CD4-positive, alpha-beta T cell treated with Interleukin-6 for 4 hours (primary cell): ENCODE results near the gene TBXA2R.
"Not testable (repeated sequence)": the region's sequence is repeated elsewhere in the genome, so short reads cannot be mapped to it uniquely, and the experiment has no call there.

Experiments
- DNase-seq: peaks from one replicate; pipeline ENCODE4 v3.0.0-alpha.2; 2020; ENCODE audit warnings: mixed read lengths

TBXA2R gene

DNA sequence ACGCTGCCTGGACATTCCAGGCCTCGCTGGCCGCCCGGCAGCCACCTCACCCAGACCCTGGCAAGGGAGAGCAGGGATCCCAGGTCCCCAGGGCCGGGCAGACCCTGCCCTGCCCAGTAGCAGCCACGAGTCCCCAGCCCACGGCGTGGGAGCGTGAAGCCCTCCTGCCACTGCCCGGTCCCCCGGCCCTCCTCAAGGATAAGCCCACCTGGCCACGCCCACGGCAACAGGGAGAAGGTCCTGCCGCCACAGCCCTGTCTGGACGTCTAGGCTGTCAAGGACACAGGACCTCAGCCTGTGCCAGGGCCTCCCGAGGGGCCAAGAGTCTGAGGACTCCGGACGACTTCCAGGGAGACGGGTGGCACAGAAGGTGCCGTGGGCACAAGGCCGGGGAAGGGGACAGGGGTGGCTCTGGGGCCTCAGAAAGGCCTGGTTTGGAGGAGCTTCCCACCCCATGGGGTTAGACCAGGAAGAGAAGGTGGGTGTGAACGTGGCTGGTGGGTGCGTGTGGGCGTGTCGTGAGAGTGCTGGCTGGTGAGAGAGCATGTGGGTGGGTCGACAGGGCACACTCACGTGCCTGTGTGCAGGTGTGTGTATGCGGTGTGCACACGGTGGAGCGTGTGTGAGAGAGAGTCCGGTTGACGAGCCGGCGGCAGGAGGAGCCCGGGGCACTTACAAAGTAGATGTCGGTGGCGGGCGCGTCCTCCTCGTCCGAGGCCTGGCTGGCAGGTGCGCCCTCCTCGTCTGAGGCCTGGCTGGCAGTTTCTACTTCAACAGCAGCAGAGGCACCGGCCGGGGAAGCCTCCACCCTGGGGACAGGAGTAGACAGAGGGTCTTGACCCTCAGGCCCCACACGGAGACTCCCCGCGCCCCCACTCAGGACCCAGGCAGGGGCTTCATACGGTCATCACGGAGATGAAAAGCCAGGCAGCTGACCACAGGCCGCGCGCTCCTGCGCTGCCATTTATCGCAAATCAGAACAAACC lies 31.8 kb upstream of the TBXA2R start:
- DNase-seq = no peak

DNA sequence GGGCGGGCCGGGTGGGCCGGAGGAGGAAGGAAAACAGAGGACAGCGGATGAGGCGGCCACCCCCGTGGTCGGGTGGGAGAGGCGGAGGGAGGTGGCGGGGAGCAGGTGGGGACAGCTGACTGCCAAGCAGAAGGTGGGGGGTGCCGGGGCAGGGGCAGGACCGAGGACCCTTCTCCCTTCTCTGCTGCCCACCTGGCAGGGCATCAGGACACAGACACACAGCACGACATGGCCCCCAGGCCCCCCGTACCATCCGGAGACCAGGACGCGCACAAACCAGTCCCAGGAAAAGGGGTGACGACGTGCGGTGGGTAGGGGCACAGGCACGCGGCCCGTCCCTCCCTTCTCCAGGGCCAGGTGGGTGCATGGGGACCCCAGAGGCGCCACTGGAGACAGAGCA lies 30.9 kb upstream of the TBXA2R start:
- no peak for DNase-seq

DNA sequence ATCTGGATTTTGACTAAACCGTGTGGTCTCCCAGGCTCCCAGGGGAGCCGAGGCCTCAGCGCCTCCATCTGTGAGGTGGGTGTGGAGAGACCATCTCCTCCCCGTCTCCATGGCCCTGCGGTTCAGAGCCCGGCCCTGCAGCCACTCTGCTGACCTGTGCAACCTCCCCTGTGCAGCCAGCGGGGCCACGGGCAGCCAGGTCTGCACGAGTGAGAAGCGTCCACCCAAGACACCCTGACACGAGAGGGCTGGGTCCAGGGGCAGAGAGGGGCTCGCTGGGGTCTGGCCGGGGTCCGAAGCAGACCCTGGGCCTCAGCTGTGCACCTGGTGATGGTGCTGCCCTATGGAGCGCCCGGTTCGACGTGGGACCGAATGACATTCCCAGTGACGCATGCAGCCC lies 30.3 kb upstream of the TBXA2R start:
- no peak for DNase-seq

DNA sequence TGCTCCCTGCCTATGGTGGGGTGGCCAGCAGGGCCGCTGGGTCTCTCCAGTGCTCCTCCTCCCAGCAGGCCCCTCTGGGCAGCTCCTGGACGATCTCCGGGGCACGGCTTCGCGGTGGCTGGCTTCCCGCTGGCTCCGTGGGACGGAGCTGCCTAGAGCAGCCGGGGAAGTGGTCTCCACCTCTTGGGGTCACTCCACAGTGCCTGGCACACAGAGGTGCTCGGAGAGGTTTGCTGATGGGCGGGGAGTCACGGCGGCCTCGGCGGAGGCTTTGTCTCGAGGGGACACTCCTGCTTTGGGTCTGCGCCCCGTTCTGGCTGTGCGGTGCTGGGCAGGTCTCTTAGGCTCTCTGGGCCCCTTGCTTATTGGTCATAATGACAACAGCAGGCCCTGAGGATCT lies 29.8 kb upstream of the TBXA2R start:
- no peak for DNase-seq

DNA sequence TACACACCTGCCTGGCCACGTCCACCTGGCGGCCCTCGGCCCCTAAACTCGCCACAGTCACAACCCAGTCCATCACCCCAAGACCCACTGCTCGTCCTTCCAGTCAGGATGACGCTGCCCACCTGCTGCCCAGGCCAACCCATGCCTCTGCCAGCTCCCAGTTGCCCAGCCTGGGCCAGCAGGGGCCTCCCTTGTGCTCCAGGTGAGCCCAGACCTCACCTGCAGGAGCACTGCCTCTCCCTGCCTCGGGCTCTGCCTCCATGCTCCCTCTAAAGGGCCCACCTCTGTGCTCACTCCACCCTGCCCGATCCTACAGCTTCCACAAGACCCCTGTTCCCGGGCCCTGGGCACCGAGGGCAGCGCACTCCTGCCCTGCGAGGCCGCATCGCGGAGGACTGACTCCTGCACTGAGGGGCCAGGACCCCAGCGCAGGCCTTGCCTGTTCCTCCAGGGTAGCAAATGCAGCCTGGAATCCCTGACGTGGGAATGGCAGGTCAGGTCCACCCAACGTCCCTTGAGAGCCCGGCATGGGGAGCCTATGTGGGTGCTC lies 27.9 kb upstream of the TBXA2R start:
- DNase-seq = no peak

DNA sequence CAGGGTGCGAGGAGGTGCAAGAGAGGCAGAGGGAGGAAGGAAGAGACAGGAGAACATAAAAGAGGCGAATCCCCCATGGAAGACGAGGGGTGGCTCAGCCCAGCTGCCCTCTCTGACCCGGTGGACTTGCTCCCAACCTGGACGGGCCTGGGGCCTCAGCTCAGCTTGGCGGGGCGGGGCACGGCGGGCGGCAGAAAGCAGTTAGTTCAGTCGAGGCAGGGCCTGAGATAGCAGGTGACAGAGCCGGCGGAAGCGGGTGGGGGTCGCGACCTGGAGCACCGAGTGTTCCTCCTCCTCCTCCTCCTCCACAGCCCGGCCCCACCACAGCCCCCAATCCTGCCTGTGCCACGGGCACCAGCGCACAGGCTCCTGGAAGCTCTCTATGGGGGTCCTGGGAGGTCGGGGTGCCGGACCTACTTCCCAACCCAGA lies 26.9 kb upstream of the TBXA2R start:
- DNase-seq = no peak

DNA sequence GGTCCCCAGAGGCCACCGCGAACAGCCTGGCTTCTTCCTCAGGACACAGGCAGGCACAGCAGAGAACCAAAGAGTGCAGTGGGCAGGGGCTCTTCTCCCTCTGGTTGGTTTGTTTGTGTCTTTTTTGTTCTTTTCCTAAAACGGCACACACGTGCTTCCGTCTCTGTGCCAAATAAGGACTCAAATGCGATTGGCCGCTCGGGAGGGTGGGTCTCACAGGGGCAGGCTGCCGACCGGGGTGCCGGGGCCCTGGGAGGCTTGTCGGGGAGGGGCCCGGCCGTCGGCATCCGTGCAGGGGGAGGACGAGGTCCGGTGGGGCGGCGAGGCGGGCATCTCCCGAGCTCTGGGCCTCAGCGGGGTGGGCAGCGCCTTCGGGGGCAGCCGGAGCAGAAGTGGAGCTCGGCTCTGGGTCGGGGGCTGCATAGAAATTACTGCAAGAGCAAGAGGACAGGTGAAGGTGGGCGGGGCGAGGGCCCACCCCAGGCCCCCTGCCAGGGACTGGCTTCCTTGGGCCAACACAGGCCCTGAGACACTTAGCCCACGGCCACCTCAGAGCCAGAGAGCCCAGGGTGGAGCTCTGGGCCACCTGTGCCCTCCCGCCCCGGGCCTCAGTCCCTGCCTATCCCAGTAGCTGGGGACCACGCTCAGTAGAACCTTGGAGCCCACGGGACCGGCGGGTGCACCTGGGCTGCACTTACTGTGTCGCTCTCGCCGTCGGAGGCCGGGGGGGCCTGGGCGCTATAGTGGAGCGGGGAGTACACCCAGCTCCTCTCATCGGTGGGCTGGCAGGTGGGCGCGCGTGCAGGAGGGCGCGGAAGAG lies 26.3 kb upstream of the TBXA2R start:
- DNase-seq = no peak

DNA sequence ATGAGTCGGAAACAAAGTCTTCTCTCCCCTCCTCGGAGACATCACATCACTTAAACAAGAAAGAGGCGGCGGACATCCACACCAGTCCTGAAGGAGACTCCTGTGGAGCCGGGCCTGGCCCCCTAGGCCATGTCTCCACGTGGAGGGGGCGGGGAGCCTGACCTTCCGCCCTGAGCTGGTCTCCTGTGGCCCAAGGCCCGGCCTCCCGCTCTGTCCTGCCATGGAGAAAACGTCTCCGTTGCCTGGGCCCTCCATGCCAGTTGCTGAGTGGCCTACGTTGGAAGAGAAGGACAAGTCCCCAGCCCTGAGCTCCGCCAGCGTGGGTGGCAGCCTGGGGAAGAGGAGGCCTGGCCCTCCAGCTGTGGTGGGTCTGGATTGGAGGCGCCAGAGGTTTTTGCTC lies 25.4 kb upstream of the TBXA2R start:
- no peak for DNase-seq

DNA sequence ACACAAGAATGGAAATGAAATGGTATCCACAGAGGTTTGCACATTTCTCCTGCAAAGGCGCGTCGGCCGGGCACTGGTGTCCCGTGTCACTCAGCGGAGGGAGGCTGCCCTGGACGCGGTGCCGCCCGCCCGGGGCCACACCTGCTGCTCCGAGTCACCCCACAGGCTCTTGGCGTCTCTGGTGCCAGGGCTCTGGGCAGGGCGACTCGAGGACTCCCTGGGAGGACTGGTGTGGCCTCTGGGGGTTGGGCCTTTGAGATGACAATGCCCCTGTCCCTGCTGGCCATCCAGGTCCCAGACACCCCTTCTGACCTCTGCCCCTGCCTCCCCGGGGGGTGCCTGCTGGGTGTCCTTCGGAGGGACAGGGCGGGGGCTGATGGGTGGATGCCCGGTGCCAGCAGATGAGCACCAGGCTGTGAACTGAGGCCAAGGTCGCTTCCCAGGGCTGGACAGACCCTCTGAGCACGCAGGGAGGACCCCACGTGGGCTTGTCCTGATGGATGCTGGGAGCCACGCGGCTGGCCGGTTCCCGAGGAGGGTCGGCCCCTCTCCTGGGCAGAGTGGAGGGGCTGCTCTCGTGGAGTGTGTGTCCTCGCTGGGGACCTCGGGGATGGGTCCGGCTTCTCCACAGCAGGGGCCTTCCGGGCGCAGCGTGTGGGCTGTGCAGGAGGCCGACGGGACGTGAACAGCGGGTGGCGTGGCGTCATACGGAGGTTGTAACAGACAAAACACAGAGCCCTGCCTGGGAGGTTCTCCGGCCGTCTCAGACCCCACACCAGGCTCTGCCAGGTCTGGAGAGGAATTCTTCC lies 24.6 kb upstream of the TBXA2R start:
- DNase-seq = no peak

DNA sequence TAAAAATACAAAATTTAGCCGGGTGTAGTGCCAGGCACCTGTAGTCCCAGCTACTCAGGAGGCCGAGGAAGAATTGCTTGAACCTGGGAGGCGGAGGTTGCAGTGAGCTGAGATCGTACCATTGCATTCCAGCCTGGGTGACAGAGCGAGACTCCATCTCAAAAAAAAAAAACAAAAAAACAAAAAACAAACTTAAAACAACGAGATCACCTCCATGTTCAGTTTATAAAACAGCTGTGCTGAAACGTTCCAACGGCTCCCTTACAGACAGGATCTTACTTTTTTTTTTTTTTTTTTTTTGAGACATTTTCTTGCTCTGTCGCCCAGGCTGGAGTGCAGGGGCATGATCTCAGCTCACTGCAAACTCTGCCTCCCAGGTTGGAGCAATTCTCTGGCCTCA lies 22.1 kb upstream of the TBXA2R start:
- DNase-seq = not testable (repeated sequence)

DNA sequence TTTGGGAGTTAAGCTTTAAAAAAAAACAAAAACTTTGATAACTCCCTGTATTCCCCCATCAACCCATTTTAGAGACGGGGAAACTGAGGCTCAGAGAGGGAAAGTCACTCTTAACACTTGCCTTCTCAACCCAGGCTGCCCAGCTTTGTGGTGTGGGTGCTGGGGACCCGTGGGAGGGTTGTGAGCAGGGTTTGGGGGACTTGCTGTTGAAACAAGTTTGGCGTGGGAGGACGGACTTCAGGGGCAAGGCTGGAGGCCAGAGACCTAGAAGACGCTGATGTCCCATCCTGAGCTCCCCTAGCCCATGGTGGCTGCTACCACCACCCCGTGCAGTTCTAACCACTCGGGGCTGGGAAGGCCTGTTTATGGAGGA lies 20.7 kb upstream of the TBXA2R start:
- DNase-seq = no peak

DNA sequence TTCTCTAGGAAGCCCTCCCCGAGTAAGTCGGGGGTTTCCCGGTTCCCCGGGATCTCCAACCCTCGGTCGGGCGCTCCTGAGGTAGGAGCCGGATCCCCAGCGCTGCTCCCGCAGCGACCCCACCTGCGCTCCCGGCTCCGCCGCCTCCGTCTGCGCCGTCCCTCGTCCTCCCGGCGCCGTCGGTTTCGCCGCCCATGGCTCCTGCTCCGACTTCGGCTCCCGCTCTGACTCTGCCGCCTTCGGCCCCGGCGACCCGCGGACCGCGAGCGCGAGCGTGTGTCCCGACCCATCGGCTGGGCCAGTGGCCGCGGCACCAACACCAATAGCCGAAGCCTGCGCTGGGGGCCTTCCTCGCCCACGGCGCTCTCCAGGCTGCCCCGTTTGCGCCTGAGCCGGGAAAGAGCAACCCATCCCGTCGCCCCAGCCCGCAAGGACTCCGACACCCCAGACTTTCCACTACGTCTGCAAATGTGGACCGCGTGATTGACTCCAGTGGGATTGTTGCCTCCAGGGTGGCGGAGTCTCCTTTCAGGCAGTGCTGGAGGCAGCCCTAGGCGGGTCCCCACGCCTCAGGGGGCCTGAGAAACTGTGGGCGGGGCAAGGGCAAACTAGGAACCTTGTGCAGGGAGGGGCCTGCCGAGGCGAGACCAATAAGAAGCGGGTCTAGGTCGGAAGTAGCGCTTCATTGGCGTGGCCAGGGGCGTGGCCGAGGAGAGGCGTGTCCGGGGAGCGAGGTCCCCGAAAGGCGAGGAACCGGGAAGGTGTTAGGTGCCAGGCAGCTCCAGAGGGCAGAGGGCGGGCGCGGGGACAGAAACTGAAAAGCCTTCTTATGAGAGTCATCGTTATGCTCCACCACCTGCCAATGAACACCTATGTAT lies 20.0 kb upstream of the TBXA2R start, which contains the start of gene CACTIN:
TSS of gene CACTIN (minus strand) at position 318 of the 878 bp plus-strand sequence. CDS start at position 290, 28 bp downstream.
- DNase-seq = peak; percentile 100

DNA sequence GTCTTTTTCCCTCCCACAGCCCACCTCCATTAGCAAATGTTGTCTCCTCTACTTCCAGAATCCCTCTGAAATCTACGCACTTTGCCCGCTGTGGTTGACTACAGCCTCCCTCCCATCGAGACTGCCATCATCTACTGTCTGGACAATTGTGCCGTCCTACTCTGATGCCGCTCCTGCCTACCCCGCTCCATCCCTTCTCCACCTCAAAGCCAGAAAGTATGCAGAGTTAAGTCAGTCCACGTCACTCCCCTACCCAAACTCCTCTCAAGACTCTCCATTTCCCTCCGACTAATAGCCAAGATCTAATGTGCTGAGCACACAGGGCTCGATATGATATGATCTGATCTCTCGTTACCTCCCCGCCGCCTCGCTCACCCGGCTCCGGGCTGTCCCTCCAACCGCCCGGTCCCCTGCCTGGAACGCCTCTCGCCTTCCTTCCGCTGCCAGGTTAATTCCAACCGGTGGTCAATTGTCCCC lies 19.4 kb upstream of the TBXA2R start:
- no peak for DNase-seq

DNA sequence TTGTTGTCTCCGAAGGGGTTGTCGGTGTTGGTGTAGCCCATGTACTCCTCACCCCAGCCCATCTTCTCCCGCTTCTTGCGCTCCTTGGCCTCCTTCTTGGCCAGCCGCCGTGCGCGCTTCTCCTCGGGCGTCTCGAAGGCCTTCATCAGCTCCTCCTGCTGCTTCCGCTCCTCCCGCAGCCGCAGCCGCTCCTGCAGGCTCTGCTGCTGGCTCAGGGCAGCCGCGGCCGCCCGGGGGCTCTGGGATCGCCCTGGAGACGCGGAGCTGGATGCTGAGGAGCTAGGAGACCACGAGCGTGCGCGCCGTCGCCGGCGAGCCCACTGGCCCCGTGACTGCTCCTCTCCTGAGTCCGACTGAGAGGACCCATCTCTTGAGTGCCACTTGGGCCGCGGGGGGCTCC lies 17.0 kb upstream of the TBXA2R start:
- DNase-seq = no peak

DNA sequence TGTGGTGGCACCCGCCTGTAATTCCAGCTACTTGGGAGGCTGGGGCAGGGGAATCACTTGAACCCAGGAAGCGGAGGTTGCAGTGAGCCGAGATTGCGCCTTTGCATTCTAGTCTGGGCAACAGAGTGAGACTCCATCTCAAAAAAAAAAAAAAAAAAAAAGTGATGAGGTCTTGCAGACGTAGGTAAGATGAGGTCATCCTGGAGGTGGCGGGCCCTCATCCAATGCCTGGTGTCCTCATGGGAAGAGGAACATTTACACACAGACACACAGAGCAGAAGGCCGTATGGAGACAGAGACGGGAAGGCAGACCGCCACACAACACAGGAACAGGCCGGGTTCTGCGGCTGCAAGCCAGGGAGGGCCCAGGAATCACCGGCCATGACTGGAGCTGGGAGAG lies 15.5 kb upstream of the TBXA2R start:
- no peak for DNase-seq

DNA sequence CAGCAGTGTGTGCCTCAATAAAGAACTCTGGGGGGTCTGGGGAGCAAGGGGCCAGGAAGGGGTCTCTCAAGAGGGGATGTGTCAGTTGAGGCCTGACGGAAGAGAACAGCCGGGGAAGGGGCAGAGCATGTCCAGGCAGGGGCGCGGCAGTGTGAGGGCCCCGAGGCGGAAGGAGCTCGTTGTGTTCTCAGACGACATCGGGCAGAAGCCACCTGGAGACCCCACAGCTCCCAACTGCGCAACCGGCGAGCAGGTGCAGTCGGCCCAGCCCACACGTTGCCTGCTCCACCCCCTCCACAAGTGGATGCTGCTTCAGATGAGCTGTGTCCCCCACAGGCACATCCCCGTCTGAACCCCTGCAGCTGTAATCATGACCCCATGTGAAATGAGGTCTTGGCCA lies 15.0 kb upstream of the TBXA2R start:
- DNase-seq = no peak

DNA sequence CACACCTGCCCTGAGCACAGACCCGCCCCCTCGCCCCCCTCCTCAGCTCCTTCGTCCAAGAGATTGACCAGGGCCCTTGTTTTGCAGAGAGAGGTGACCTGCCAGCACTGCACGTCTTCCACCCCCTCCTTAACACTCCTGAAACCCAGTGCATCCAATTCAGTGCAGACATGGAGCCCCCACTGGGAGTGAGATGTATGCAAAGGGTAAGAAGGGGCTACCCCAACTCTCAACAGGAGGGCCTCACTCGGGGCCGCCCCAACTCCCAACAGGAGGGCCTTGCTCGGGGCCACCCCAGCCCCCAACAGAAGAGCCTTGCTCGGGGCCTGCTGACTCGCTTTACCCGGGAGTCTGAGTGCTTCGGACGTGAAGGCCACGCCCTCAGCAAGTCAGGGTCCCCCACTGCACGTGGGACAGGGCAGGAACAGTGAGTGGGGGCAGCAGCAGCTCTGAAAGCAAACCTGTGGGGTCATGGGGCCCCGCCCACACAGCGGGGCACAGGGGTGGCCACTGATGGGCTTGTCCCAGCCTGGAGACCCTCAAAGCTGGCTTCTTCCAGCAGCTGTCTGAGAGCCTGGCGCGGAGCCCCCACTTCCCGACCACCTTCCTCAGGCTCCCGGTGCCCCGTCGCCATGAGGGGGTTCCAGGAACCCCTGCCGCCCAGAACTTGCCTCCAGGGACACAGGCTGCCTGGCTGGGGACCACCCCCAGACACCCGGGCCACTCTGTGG lies 14.3 kb upstream of the TBXA2R start:
- no peak for DNase-seq

DNA sequence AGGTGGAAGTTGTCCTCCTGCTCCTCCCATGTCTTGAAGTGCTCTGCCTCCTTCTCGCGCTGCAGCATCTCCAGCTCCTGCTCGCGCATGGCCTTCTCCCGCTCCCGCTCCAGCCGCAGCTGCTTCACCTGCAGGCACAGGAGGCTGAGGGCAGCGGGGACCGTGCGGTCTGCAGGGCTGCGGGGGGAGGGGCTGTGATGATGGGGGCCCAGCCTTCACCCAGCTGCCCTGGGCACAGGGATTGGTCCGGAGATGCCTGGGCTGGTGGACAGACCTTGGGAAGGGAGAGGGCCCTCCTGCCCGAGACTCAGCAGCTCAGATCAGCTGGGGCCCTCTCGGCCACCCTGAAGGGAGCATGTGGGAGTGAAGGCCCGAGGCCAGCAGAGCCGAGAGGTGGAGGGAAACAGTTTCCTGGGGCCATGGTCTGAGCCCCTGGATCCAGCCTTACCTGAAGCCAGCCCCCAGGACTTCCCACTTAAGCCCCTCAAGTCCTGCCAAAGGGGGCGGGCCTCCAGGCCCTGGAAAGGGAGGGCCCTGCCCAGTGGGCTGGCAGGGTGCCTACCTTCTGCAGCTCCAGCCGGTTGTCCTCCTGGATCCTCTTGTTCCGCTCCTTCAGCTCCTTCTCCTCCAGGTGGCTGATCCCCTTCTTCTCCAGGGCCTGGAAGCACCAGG lies 13.6 kb upstream of the TBXA2R start:
- no peak for DNase-seq

DNA sequence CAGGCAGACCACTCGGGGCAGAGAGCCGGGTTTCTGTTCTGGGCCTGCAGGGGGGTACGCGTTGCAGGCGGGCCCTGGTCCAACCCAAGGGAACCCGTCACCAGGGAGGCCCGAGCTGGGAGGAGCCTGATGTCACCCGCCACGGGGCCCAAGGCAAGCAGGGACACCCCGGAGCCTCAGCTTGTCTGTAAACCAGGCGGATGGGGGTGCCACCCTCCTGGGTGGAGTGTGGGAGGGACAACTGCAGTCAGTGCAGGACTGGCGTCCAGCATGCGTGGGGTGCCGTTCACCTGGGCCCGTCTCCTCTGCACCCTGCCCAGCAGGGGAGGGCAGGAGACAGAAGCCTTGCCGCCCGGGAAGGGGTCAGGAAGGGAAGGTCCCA lies 12.9 kb upstream of the TBXA2R start:
- no peak for DNase-seq
